ENCODE results near the gene GPD1L. TPM values are rescaled to one million over a fixed set of nuclear protein-coding genes. Genes with fewer than 3 reads are reported as not detected.
A peak's percentile ranks its signal among the peaks of the same experiment; 100 is the strongest.

Gene GPD1L
- total RNA-seq, 2 donors from 2014 or later, result 1.5 to 3.5 TPM

DNA sequence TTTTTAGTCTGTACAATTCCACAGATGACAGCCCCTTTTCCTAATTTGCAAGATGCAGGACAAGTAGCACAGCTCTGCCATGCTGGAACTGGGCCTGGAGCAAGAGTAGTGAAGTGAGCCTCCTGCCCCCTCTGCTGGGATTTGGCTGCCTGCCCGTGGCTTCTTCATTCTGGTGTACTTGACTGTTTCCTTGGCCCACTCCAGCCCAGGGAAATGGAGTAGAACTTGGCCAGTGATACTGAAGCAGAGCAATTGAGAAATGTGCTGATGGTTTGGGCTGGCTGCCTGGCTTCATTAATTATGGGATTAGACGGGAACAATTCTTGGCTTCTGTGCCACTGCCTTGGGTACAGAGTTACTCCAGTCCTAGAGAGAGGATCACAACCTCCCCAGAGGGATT lies 2.8 kb downstream of the GPD1L start:
- Histone ChIP-seq H3K27ac (ENCODE audit: low read depth, low read length) (no peak overlapping the region), H3K9me3 (ENCODE audit: control insufficient read depth, low read length) (peaks cover 9% of the 10 kb centered on the region), H3K4me3 (ENCODE audit: low read length) (no peak overlapping the region), H3K36me3 (ENCODE audit: control insufficient read depth, insufficient read depth, low read length) (no peaks in the 10 kb centered on the region), H3K27me3 (ENCODE audit: control insufficient read depth, insufficient read depth, low read length, poor library complexity, severe bottlenecking) (peaks cover 20% of the 10 kb centered on the region), H3K4me1 (ENCODE audit: control insufficient read depth, insufficient read depth, low read length) (no peaks in the 10 kb centered on the region), H3K9ac (ENCODE audit: extremely low read depth, low read length, poor library complexity, severe bottlenecking) (no peak overlapping the region)
- H3K36me3 Mint-ChIP-seq (ENCODE audit: low read depth), result no peaks in the 10 kb centered on the region
- H3K27ac Mint-ChIP-seq, result no peak overlapping the region
- H3K4me1 Mint-ChIP-seq, result peaks cover 13% of the 10 kb centered on the region
- peaks cover 34% of the 10 kb centered on the region for H3K27me3 Mint-ChIP-seq (ENCODE audit: insufficient read depth)
- TF ChIP-seq, protein P1, sequence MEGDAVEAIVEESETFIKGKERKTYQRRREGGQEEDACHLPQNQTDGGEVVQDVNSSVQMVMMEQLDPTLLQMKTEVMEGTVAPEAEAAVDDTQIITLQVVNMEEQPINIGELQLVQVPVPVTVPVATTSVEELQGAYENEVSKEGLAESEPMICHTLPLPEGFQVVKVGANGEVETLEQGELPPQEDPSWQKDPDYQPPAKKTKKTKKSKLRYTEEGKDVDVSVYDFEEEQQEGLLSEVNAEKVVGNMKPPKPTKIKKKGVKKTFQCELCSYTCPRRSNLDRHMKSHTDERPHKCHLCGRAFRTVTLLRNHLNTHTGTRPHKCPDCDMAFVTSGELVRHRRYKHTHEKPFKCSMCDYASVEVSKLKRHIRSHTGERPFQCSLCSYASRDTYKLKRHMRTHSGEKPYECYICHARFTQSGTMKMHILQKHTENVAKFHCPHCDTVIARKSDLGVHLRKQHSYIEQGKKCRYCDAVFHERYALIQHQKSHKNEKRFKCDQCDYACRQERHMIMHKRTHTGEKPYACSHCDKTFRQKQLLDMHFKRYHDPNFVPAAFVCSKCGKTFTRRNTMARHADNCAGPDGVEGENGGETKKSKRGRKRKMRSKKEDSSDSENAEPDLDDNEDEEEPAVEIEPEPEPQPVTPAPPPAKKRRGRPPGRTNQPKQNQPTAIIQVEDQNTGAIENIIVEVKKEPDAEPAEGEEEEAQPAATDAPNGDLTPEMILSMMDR (conservative IDR thresholded peaks at IDR 0.05), result peak; percentile 54
- WGBS, 2 experiments (ENCODE audit: insufficient coverage in 1 of 2, insufficient read length in 1 of 2), result 81 to 100% methylated on average over 1 to 2 of the region's 2 CpGs
- DNase-seq, result peak; percentile 63
- no peak overlapping the region for H3K4me3 Mint-ChIP-seq
- peaks cover 4% of the 10 kb centered on the region for H3K9me3 Mint-ChIP-seq

DNA sequence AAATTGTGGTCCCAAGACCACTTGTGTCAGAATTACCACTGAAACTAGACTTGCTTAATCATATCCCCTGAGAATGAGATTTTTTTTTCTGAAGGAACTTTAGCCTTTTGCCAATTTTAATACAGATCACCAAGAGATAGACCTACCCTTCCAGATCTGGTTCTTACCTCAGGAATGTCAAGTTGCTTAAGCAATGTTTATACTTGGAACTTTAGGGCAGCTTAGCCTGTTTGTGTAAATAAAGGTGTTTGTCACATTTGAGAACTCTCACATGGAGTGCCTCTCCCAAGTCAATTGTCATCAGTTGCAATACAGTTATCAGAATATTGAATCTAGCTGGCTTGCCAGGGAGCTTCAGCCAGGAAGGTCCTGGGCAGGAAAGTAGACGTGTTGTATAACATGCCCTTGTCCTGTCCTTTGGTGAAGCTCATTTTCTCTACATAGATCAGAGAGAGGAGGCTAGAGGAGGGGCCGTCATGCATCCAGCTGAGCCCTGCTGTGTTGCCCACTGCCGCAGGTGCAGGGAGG lies 3.9 kb downstream of the GPD1L start:
- H3K4me3 ChIP-seq (ENCODE audit: low read length), result no peak overlapping the region
- no peaks in the 10 kb centered on the region for H3K9me3 ChIP-seq (ENCODE audit: control insufficient read depth, low read length)
- TF ChIP-seq, protein P1 (conservative IDR thresholded peaks at IDR 0.05), result no peak
- Mint-ChIP-seq H3K4me3 (no peak overlapping the region), H3K27me3 (ENCODE audit: insufficient read depth) (peaks cover 34% of the 10 kb centered on the region), H3K36me3 (ENCODE audit: low read depth) (no peaks in the 10 kb centered on the region), H3K27ac (no peak overlapping the region), H3K4me1 (peaks cover 13% of the 10 kb centered on the region), H3K9me3 (peaks cover 9% of the 10 kb centered on the region)
- H3K27ac ChIP-seq (ENCODE audit: low read depth, low read length), result no peak overlapping the region
- no peaks in the 10 kb centered on the region for H3K36me3 ChIP-seq (ENCODE audit: control insufficient read depth, insufficient read depth, low read length)
- H3K27me3 ChIP-seq (ENCODE audit: control insufficient read depth, insufficient read depth, low read length, poor library complexity, severe bottlenecking), result peaks cover 20% of the 10 kb centered on the region
- H3K9ac ChIP-seq (ENCODE audit: extremely low read depth, low read length, poor library complexity, severe bottlenecking), result no peak overlapping the region
- WGBS, 2 experiments (ENCODE audit: insufficient coverage in 1 of 2, insufficient read length in 1 of 2), result 83 to 85% methylated on average over 3 of the region's 3 CpGs
- DNase-seq, result no peak
- no peaks in the 10 kb centered on the region for H3K4me1 ChIP-seq (ENCODE audit: control insufficient read depth, insufficient read depth, low read length)

DNA sequence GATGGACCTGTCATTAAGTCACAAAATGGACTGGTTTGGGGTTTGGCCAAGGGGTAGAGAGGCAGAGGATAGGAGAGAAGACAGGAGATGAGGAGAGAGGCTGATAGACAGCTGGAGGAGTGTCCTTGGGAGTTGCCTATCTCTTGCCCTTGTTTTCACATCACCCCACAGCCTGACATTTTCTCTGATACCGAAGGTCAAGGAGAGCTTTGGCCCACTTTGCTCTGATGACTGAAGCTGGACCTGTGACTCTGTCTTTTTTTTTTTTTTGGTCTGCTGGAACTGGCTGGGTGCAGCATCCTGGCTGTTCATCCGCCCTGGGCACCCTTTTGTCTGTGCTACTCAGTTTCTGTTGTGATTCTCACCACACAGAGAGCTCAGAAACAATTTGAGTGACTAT lies 5.1 kb downstream of the GPD1L start:
- Histone ChIP-seq H3K4me1 (ENCODE audit: control insufficient read depth, insufficient read depth, low read length) (no peaks in the 10 kb centered on the region), H3K4me3 (ENCODE audit: low read length) (no peak overlapping the region), H3K36me3 (ENCODE audit: control insufficient read depth, insufficient read depth, low read length) (no peaks in the 10 kb centered on the region), H3K27ac (ENCODE audit: low read depth, low read length) (no peak overlapping the region), H3K27me3 (ENCODE audit: control insufficient read depth, insufficient read depth, low read length, poor library complexity, severe bottlenecking) (peaks cover 20% of the 10 kb centered on the region), H3K9me3 (ENCODE audit: control insufficient read depth, low read length) (no peaks in the 10 kb centered on the region), H3K9ac (ENCODE audit: extremely low read depth, low read length, poor library complexity, severe bottlenecking) (no peak overlapping the region)
- Mint-ChIP-seq H3K27ac (no peak overlapping the region), H3K36me3 (ENCODE audit: low read depth) (no peaks in the 10 kb centered on the region), H3K9me3 (peaks cover 11% of the 10 kb centered on the region), H3K4me3 (no peak overlapping the region), H3K27me3 (ENCODE audit: insufficient read depth) (peaks cover 32% of the 10 kb centered on the region), H3K4me1 (peaks cover 13% of the 10 kb centered on the region)
- WGBS, 2 experiments (ENCODE audit: insufficient coverage in 1 of 2, insufficient read length in 1 of 2), result 87 to 100% methylated on average over 2 of the region's 2 CpGs
- TF ChIP-seq, protein P1 (conservative IDR thresholded peaks at IDR 0.05), result no peak
- DNase-seq, result no peak
